ENCODE results near the gene EXOSC7.
"Not testable (repeated sequence)": the region's sequence is repeated elsewhere in the genome, so short reads cannot be mapped to it uniquely, and the experiment has no call there.

Gene EXOSC7

GRCh38 chr3:44962621-44963393 is 13.2 kb upstream of the EXOSC7 start:
- DNase-seq, result peak; percentile 12

- DNase-seq, result no peak
Measured at GRCh38 chr3:44963571-44964325, 12.3 kb upstream of the EXOSC7 start.

- DNase-seq, result no peak
Measured at GRCh38 chr3:44965165-44965564, 10.9 kb upstream of the EXOSC7 start.

GRCh38 chr3:44966795-44967278 is 9.2 kb upstream of the EXOSC7 start:
- DNase-seq, result no peak

GRCh38 chr3:44968447-44968858 is 7.6 kb upstream of the EXOSC7 start:
- DNase-seq, result no peak

- no peak for DNase-seq
Measured at GRCh38 chr3:44969154-44969827, 6.8 kb upstream of the EXOSC7 start.

GRCh38 chr3:44969828-44970179 is 6.2 kb upstream of the EXOSC7 start:
- DNase-seq, result no peak

- DNase-seq, result no peak
Measured at GRCh38 chr3:44970926-44971490, 5.0 kb upstream of the EXOSC7 start.

GRCh38 chr3:44974416-44974815 is 1.6 kb upstream of the EXOSC7 start:
- DNase-seq, result no peak

GRCh38 chr3:44981220-44981619 is 5.2 kb downstream of the EXOSC7 start:
- DNase-seq, result no peak

GRCh38 chr3:44981751-44982150 is 5.7 kb downstream of the EXOSC7 start:
- no peak for DNase-seq

GRCh38 chr3:44982817-44983216 is 6.8 kb downstream of the EXOSC7 start:
- DNase-seq, result no peak

GRCh38 chr3:44983484-44983941 is 7.5 kb downstream of the EXOSC7 start:
- no peak for DNase-seq

- DNase-seq, result no peak
Measured at GRCh38 chr3:44984335-44984734, 8.3 kb downstream of the EXOSC7 start.

GRCh38 chr3:44986330-44986729 is 10.3 kb downstream of the EXOSC7 start:
- not testable (repeated sequence) for DNase-seq

GRCh38 chr3:44987332-44987731 is 11.3 kb downstream of the EXOSC7 start:
- DNase-seq, result no peak

- no peak for DNase-seq
Measured at GRCh38 chr3:44988073-44988472, 12.0 kb downstream of the EXOSC7 start.

- no peak for DNase-seq
Measured at GRCh38 chr3:44989141-44989540, 13.1 kb downstream of the EXOSC7 start.

- no peak for DNase-seq
Measured at GRCh38 chr3:44989636-44990373, 13.8 kb downstream of the EXOSC7 start.

- no peak for DNase-seq
Measured at GRCh38 chr3:44991326-44991725, 15.3 kb downstream of the EXOSC7 start.

GRCh38 chr3:44992555-44993470 is 16.8 kb downstream of the EXOSC7 start:
- no peak for DNase-seq
